Measurements from ENCODE around the gene FAM13A. TPM values are rescaled to one million over a fixed set of nuclear protein-coding genes. Genes with fewer than 3 reads are reported as not detected.
"Not testable (repeated sequence)": the region's sequence is repeated elsewhere in the genome, so short reads cannot be mapped to it uniquely, and the experiment has no call there.

FAM13A gene
- total RNA-seq, 1 experiment from 2014 or later, result 26.7 TPM

GRCh38 chr4:88854481-88854880, 202.5 kb downstream of the FAM13A start:
- Histone ChIP-seq H4K20me1 (ENCODE audit: insufficient read depth) (no peaks in the 10 kb centered on the region), H3K27me3 (ENCODE audit: insufficient read depth, low read depth) (no peaks in the 10 kb centered on the region), H3K79me2 (ENCODE audit: low read depth) (no peaks in the 10 kb centered on the region), H3K36me3 (ENCODE audit: low read depth) (no peaks in the 10 kb centered on the region), H3F3A (ENCODE audit: insufficient read depth, low read depth) (no peaks in the 10 kb centered on the region), H3K9me2 (ENCODE audit: insufficient read depth) (no peaks in the 10 kb centered on the region), H2AFZ (no peak overlapping the region), H3K9me3 (ENCODE audit: insufficient read depth, low read depth) (no peaks in the 10 kb centered on the region), H3K27ac (no peak overlapping the region), H3K4me1 (replicated peaks; ENCODE audit: insufficient read depth) (0 out of 2 replicates have a peak, but pooled peaks cover 3% of the 10 kb centered on the region), H3K4me2 (no peak overlapping the region), H3K4me3 (no peak overlapping the region)
- intact Hi-C loops (cut with micrococcal nuclease; ENCODE audit: unreplicated experiment), result no loop called here
- ChIA-PET CTCF (no interaction called here), POLR2A (ENCODE audit: unreplicated experiment) (no interaction called here)
- no peak for DNase-seq
- TF ChIP-seq EZH2 (IDR thresholded peaks at IDR 0.05; ENCODE audit: low read depth), result no peak
- no peak for TF ChIP-seq CTCF (conservative IDR thresholded peaks at IDR 0.05)
- BruUV-seq (replicated peaks), result no TSS peak

- BruUV-seq (replicated peaks); POLR2A ChIA-PET (ENCODE audit: unreplicated experiment); H3K27me3 ChIP-seq (ENCODE audit: insufficient read depth, low read depth); H3K4me1 ChIP-seq (replicated peaks; ENCODE audit: insufficient read depth); H3K27ac ChIP-seq; H3K9me2 ChIP-seq (ENCODE audit: insufficient read depth); H3K4me3 ChIP-seq; H4K20me1 ChIP-seq (ENCODE audit: insufficient read depth); H3K79me2 ChIP-seq (ENCODE audit: low read depth); intact Hi-C loops (cut with micrococcal nuclease; ENCODE audit: unreplicated experiment); H2AFZ ChIP-seq; H3K9me3 ChIP-seq (ENCODE audit: insufficient read depth, low read depth); CTCF ChIA-PET; H3F3A ChIP-seq (ENCODE audit: insufficient read depth, low read depth); H3K4me2 ChIP-seq; DNase-seq; H3K36me3 ChIP-seq (ENCODE audit: low read depth): not testable (repeated sequence)
These were observed 203.4 kb downstream of the FAM13A start for GRCh38 chr4:88853583-88853982.

GRCh38 chr4:88846206-88846790, 210.7 kb downstream of the FAM13A start:
- H3F3A ChIP-seq (ENCODE audit: insufficient read depth, low read depth), result no peaks in the 10 kb centered on the region
- DNase-seq, result no peak
- H2AFZ ChIP-seq, result no peak overlapping the region
- no peaks in the 10 kb centered on the region for H3K27me3 ChIP-seq (ENCODE audit: insufficient read depth, low read depth)
- no peaks in the 10 kb centered on the region for H3K4me1 ChIP-seq (replicated peaks; ENCODE audit: insufficient read depth)
- ChIA-PET CTCF (interaction anchor here (0.6 kb wide), 1 partner anchor 277 kb away, joined by 4 read pairs; no protein-coding TSS in a partner anchor), POLR2A (ENCODE audit: unreplicated experiment) (no interaction called here)
- no peaks in the 10 kb centered on the region for H3K9me2 ChIP-seq (ENCODE audit: insufficient read depth)
- intact Hi-C loops (cut with micrococcal nuclease; ENCODE audit: unreplicated experiment), result no loop called here
- no peaks in the 10 kb centered on the region for H3K79me2 ChIP-seq (ENCODE audit: low read depth)
- H4K20me1 ChIP-seq (ENCODE audit: insufficient read depth), result no peaks in the 10 kb centered on the region
- no peak overlapping the region for H3K27ac ChIP-seq
- TF ChIP-seq CTCF (conservative IDR thresholded peaks at IDR 0.05) (no peak), EZH2 (IDR thresholded peaks at IDR 0.05; ENCODE audit: low read depth) (no peak)
- H3K4me2 ChIP-seq, result no peak overlapping the region
- BruUV-seq (replicated peaks), result no TSS peak
- H3K9me3 ChIP-seq (ENCODE audit: insufficient read depth, low read depth), result no peaks in the 10 kb centered on the region
- H3K4me3 ChIP-seq, result no peak overlapping the region
- no peaks in the 10 kb centered on the region for H3K36me3 ChIP-seq (ENCODE audit: low read depth)

All from PC-9 (cell line).